UCSD-AML1 (cell line): ENCODE measurements around the gene TTC23.
"Not testable (repeated sequence)": the region's sequence is repeated elsewhere in the genome, so short reads cannot be mapped to it uniquely, and the experiment has no call there.

Experiments
- DNase-seq: peaks from one replicate; lab custom pipeline; 2025; ENCODE audit not compliant: unreplicated experiment; lab: John Stamatoyannopoulos, UW

Gene TTC23

DNA sequence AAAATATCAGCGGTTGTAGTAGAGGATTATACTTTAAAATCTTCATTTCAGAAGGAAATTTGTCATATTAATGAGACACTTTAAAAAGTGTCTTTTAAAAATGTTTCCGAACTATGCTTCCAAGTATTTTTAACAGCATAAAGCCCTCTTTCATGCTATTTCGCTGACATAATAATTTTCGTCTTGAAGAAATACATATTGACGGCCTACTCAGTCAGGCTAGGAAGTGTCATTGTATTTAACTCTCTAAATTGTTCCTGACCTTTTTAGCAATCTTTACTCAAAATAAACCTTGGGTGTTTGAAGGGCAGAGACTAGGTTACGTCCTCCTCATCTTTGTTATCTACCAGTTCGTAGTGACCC lies 1.1 kb upstream of the TTC23 start:
- DNase-seq, result no peak

DNA sequence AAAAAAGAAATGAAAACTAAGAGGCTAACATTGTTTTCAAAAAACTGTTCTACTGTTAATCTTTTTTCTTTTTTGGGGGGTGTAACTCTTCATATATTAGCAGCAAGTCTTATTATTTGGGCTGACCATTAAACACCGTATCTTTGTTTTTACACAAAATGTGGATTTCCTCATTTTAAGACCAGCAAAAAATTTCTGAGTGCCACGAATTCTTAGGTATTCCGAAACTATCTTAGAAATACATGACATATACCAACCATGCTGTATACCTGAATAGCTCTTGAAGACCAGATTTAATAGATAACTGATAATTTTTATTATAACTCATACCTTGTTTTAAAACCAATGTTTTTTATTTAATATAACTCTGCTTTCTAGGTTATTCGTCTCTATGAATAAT lies 620 bp upstream of the TTC23 start:
- DNase-seq, result no peak

DNA sequence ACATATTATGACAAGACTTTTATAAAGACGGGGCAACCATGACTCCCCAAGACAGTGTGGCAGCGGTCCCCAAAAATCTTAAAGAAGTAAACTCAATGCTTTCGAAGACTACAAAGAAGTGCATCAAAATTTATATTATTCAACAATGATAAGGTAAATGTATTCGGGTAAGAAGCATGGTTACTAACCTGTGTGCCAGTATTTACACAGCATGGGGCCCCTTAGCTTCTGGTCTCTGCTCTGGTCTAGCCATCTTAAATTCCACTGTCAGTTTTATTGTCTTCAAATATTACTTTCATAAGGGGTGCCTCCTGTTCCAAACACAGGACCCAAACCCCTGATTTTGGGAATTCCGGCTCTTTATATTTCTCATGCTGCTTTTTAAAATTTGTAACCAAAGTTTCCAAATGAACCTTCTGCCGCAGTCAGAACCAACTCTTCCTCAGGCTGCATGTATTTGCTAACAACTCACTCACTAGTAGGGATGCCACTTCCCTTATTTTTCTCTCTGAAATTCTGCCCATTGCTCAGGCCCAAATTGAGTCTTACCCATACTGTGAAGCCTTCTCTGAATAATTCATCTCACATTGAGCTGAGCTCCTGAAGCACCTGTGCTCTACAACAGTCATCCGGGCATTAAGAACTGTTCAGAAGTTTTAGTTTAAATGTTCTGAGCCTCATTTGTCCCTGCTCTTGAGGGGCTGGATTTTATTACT lies 1.2 kb downstream of the TTC23 start:
- DNase-seq, result no peak

DNA sequence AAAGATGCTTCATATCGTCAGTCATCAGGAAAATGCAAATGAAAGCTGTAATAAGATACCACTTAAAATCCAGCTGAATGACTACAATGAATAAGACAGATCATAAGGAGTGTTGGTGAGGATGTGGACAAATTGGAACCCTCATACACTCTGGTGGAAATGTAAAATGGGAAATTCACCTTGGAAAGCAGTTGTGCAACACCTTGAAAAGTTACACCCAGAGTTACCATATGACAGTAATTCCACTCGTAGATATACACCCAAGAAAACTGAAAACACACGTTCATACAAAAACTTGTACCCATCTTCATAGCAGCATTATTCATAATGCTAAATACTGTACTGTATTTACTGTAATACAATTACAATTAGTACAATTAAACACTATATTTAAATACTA lies 2.3 kb downstream of the TTC23 start:
- no peak for DNase-seq

DNA sequence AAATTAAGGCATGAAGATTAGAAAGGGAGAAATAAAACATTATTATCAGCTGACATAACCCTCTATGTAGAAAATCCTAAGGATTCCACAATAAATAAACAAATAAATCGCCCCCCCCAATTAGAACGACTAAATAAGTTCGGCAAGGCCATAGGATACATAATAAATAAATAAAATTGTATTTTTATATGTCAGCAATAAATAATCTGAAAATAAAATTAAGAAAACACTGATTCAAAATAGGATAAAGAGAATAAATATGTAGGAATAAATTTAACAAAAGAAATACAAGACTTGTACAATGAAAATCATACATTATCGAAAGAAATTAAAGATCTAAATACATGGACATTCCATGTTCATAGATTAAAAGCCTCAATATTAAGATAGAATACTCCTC lies 5.1 kb downstream of the TTC23 start:
- no peak for DNase-seq

DNA sequence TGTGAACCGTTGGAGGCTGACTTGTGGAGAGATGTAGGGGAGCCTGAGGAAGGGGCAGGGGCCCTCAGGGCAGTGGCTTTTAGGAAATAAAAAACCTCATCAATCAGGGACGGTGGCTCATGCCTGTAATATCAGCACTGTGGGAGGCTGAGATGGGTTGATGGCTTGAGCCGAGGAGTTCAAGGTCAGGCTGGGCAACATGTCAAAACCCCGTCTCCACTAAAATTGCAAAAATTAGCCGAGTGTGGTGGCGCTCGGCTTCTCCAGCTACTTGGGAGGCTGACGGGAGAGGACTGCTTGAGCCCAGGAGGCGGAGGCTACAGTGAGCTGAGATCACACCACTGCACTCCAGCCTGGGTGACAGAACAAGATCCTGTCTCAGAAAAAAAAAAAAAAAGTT lies 7.6 kb downstream of the TTC23 start:
- no peak for DNase-seq

DNA sequence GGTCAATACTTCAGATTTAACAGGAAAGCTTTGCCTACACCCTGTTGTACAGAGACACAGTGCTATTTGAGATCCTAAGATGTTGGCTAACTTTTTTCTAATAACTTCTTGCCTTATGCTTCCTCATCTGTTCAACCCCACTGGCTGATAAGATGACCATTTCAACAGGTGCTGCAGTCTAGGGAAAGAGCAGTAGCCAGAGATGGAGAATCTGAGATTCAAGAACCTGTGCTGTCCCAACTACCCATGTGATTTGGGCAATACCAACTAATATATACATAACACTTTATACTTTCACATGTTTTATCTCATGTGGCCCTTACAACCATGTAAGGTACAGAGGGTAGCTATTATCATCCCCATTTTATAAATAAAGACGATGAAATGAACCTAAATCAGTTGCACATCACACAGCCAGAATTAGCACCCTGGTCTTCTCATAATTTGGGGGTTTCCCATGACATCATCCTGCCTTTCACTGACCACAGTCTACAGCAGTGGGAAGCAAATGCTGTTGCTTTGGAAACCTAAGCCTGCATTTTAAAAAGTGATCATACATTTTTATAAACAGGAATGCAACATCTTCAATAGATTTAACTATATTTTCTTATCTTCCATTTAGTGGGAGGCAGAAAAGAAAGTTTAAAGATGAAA lies 9.7 kb downstream of the TTC23 start:
- DNase-seq, result no peak

DNA sequence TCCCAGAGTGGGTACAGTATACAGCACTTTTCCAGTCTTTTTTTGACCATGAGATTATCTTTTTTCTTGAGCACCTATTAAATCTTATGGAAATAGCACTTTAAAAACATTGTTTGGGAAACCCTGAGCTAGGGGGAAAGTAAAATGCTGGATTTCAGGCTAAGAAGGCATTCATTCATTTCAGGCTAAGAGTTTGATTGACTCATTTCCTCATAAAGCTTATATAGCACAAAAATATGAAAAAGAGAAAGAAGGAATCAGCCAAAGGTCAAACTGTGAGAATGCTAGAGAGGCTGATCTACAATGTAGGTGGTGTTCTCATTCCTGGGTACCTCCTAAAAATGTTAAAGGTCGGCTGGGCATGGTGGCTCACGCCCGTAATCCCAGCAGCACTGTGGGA lies 10.5 kb downstream of the TTC23 start:
- no peak for DNase-seq

DNA sequence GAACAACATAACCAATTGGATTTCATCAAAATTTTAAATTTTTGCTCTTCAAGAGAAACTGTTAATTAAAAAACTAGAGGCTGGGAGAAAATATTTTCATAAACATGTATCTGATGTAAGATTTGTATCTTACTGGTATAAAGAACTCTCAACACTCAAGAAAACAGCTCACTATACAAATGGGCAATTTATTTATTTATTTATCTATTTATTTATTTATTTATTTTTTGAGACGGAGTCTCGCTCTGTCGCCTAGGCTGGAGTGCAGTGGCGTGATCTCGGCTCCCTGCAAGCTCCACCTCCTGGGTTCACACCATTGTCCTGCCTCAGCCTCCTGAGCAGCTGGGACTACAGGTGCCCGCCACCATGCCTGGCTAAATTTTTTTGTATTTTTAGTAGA lies 15.2 kb downstream of the TTC23 start:
- DNase-seq, result not testable (repeated sequence)

DNA sequence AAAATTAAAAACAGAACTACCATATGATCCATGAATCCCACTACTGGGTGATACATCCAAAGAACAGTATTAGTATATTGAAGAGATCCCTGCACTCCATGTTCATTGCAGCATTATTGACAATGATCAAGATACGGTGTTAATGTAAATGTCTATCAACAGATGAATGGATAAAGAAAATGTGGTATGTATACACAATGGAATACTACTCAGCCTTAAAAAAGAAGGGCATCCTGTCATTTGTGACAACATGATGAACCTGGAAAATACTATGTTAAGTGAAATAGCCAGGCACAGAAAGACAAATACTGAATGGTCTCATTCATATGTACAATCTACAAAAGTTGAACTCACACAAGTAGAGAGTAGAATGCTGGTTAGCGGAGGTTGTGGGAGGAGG lies 16.6 kb downstream of the TTC23 start:
- DNase-seq, result no peak

DNA sequence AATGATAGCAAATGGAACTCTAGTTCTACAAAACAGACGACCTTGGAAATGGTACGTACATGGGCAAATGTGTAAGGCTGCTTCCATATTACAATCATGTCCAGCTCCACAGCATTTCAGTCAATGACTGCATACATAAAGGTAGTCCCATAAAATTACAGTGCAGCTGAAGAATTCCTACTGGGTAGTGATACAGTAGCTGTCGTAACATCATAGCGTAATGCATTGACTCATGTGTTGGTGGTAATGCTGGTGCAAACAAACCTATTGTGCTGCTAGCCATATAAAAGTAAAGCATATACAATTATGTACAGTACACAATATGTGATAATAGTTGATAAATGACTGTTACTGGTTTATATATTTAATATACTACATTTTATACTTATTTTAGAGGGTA lies 18.5 kb downstream of the TTC23 start:
- DNase-seq, result no peak

DNA sequence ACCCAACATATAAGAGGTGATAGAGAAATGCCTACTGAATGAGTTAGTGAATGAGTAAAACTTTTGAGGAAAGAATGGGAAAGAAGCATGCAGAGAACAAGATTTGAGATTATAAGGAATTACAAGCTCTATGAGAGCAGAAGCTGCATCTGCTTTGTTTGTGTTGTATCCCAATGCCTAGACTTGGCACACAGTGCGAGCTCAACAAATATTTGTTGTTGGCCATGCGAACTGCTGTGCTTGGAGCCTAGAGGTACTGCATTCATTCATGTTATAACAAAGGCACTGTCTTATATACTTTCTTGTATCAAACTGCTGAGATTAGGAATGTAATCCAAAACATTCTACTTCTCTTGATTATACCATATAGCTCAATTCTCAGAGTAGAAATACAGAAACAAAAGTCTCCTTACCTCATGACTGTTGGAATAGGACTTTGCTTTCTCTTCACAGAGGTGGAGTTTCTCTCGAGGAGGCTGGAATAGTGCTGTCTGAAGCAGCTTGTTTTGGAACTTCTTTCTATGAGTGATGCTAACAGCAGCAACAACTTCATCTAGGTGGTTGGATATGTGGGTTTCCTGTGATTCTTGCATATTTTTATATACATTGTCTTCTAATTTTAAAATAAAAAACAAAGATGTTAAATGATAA lies 21.1 kb downstream of the TTC23 start:
- DNase-seq, result no peak

DNA sequence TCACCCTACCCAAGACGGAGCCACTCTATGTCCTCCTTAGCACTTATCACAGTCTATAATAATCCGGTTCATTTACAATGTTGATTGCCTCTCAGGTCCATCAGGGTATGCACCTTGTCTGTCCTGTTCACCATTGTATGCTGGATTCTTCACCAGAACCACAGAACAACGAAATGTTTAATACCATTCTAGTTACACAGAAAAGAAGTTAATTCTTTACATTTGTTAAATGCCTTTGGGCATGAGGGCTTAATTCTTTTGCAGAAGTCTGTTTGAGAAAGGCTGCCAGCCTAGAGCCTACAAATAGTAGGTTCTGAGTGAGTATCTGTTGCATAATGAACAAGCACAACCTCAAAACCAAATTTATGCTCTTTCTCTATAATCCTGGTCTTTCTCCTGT lies 22.6 kb downstream of the TTC23 start:
- no peak for DNase-seq

DNA sequence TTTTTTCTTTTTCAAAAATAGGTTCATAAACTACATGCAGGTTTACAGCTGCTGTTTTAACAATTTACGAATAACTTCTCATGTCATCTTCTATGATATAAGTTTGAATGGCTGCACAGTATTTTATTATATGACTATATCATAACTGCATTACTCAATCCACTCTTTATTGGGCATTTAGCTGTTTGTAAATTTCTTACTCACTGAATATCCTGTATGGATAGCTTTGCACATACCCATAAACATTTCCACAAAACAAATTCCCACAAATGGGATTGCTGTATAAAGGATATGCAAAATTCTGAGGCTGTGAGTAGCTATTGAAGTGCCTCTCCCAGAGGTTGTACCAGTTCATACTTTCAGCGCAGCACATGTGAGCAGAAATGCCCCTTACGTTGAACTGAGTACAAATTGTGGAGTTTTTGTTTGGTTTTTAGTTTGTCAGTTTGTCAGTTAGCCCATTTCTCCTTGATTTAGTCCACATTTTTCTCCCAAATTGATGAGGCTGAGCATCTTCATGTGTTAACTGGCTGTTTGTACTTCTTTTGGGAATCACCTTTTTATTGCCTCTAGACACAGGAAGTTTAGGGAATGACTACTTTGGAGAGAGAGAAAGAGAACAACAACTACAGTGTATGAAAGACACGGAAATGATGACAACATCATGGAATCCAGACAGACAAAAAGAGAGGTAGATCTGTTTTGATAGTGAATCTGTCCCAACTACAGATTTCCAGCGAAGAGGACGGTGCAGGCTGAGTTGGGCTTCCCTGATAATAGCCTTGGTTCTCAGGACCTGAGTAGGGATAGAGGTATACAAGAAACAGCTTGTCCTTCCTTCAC lies 24.8 kb downstream of the TTC23 start:
- no peak for DNase-seq

DNA sequence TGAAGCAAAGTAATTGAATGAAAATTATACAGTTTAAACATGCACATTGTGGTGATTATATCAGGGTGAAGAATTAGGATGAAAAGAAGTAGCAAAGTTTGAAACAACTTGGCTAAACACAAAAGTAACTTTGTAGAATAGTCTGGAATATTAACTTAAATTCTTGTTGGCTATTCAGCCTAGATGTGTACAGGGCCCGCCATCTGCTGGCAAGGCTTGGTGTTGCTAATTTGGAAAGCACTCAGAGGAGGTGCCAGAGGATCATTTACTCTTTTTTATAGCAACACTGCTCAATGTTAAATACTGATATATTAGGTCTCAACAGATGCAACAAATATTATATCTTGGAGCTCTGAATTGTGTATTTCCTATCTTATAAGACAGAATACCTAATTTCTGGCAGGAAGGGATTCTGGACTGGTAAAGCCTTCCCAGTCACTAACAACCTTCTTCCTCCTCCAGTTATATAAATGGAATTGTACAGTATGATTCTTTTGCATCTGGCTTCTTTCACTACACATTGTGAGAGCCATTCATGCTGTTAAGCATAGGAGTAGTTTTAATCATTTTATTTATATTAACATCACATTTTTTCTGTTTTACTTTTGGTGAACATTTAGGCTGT lies 36.1 kb downstream of the TTC23 start:
- DNase-seq, result peak; percentile 45

DNA sequence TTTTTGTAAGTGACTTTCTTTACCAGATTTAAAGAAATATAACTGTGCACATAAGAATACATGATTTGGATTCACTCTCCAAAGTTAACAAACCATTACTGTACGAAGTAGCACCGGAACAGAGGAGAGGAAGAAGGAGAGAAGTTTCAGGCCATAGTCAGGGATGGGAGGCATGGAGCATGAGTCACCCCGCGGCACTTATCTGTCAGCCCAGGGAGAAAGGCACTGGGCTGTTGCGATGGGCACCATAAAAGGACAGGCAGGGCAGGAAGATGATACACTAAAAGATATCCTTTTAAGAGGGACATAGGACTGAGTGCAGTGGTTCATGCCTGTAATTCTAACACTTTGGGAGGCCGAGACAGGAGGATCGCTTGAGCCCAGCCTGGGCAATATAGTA lies 37.0 kb downstream of the TTC23 start:
- no peak for DNase-seq

DNA sequence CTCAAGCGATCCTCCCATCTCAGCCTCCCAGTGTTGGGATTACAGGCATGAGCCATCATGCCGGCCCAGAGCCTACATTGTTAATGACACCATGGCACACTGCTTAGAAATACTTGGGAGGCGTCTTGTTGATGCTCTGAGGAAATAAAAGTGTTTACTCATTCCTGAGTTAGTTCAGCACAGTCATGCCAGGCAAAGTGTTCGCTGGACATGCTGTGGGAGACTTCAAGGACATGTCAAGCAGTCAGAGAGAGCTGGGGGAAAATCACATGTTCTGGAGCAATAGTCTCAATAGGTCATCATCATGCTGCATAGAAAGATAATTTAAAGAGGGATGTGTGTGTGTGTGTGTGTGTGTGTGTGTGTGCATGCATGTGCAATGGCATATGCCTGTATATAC lies 37.5 kb downstream of the TTC23 start:
- DNase-seq, result no peak

DNA sequence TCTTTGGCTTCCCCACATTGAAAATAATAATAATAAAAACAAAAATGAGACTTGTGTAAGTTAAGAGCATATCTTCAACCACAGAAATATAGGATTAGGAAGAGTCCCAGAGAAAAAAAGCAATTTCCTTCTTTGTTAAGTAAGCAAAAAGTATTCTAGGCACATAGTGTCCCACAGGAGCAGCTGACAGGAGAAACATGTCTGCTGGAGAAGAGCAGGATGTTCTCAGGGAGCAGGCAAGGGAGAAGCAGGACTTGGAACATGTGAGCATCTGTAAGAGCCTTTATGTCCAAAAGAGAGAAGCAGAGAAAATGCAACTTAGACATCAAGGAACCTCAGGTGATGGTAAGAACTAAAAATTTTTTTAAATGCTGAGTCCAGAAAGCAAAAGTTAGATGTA lies 39.0 kb downstream of the TTC23 start:
- no peak for DNase-seq

DNA sequence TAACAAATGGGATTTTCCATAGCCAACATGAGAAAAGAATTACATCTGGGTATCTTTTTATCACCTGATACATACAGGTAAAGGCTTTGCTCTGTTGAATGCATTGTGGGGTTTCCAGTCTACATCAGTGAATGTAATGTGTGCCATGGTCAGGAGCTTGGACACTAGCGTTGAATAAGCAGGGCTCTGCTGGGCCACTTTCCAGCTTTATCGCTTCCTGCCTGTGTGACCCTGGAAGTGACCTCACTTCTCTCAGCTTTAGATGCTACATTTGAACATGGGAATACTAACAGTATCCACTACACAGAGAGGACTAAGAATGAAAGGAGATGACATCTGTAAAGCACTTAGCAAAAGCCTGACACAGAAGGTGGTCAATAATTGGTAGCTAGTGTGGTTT lies 40.1 kb downstream of the TTC23 start:
- no peak for DNase-seq

DNA sequence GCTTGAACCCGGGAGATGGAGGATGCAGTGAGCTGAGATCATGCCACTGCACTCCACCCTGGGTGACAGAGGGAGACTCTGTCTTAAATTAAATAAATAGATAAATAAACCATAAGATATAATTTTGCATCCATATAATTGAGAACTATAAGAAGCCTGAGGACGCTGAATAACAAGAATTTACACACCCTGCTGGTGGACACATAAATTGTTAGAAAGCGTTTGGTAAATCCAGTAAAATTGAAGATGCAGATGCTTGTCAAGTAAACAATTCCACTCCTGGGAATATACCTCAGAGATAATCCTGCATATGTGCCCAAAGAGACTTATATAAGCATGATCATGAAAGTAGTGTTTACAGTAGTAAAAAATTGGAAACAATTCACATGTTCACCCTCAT lies 41.7 kb downstream of the TTC23 start:
- DNase-seq, result no peak

DNA sequence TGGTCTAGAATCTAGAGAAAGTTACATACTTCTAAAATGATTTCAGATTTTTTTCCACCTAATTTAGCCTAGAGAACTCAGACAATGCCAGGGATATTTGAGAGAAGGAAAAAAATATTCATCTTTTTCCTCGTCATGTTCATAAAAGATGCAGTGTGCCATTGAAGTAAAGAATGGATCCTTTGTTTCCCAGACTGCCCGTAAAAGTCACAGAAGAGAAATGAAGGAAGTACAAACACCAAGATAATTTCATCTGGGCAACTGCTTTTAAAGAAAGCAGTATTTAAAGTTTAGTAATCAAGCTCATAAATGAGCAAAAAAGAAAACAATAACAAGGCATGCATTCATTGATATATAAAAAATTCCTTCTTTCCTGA lies 47.2 kb downstream of the TTC23 start:
- DNase-seq, result no peak
